ENCODE data around the gene RBM15.
A peak's percentile ranks its signal among the peaks of the same experiment; 100 is the strongest.

Gene RBM15

GRCh38 chr1:110320168-110320518 is 19.0 kb upstream of the RBM15 start:
- DNase-seq = no peak

- no peak for DNase-seq
These were observed 18.1 kb upstream of the RBM15 start for GRCh38 chr1:110321045-110321444.

GRCh38 chr1:110321846-110322245 is 17.3 kb upstream of the RBM15 start:
- DNase-seq = no peak

- DNase-seq = no peak
These were observed 14.5 kb upstream of the RBM15 start for GRCh38 chr1:110324667-110325066.

GRCh38 chr1:110326826-110327225 is 12.4 kb upstream of the RBM15 start:
- DNase-seq = no peak

GRCh38 chr1:110328274-110328673 is 10.9 kb upstream of the RBM15 start:
- DNase-seq = no peak

- no peak for DNase-seq
These were observed 10.5 kb upstream of the RBM15 start for GRCh38 chr1:110328700-110329099.

- no peak for DNase-seq
These were observed 3.9 kb upstream of the RBM15 start for GRCh38 chr1:110335265-110335664.

GRCh38 chr1:110336300-110337039 is 2.7 kb upstream of the RBM15 start:
- DNase-seq = no peak

- DNase-seq = peak in 1 of 2 donors; percentile 23
These were observed 1.4 kb upstream of the RBM15 start for GRCh38 chr1:110337704-110338308.

- DNase-seq = peak; percentile 82 to 89
These were observed 780 bp upstream of the RBM15 start for GRCh38 chr1:110338309-110338885.

- DNase-seq = peak; percentile 37 to 45
These were observed 430 bp downstream of the RBM15 start for GRCh38 chr1:110339407-110340206.

GRCh38 chr1:110340207-110340468 is 961 bp downstream of the RBM15 start:
- DNase-seq = no peak

- DNase-seq = no peak
These were observed 2.1 kb downstream of the RBM15 start for GRCh38 chr1:110341146-110341871.

GRCh38 chr1:110341872-110342331 is 2.7 kb downstream of the RBM15 start:
- DNase-seq = no peak

- no peak for DNase-seq
These were observed 4.1 kb downstream of the RBM15 start for GRCh38 chr1:110343249-110343648.

- no peak for DNase-seq
These were observed 5.0 kb downstream of the RBM15 start for GRCh38 chr1:110344152-110344551.

- DNase-seq = no peak
These were observed 6.3 kb downstream of the RBM15 start for GRCh38 chr1:110345480-110345879.

GRCh38 chr1:110346690-110347089 is 7.5 kb downstream of the RBM15 start:
- no peak for DNase-seq

GRCh38 chr1:110347182-110347893 is 8.2 kb downstream of the RBM15 start:
- no peak for DNase-seq

GRCh38 chr1:110348050-110348449 is 8.9 kb downstream of the RBM15 start:
- DNase-seq = no peak

- DNase-seq = no peak
These were observed 9.6 kb downstream of the RBM15 start for GRCh38 chr1:110348771-110349170.

Measured in inflammatory macrophage treated with lipopolysaccharide for 1 hour (primary cell).